Transverse colon (tissue), 4 donors: ENCODE measurements around the gene PGLYRP2.

ENCODE experiments used
- POLR2A ChIP-seq: fragments of 450-650 bp; IDR thresholded peaks from one replicate; pipeline ENCODE4 v1.6.1; 2016; ENCODE audit warnings: antibody characterized with exemption, mild to moderate bottlenecking, moderate library complexity
- POLR2AphosphoS5 ChIP-seq, 3 donors: sonication (generic); formaldehyde crosslinking; IDR thresholded peaks; one replicate each; pipeline ENCODE4 v1.6.1; 2016; ENCODE audit warnings: antibody characterized with exemption in 3 of 3
- TF ChIP-seq, protein P1 (sequence below), 5 experiments: fragments of 200-600 bp in 3 of 5; fragments of 450-650 bp in 2 of 5; sonication (generic) in 3 of 5; IDR thresholded peaks; 1 replicate in 2 of 5; 2 replicates in 3 of 5; pipeline ENCODE4 v1.5.1; 2016 to 2017; ENCODE audit warnings: antibody characterized with exemption in 5 of 5, inconsistent platforms in 3 of 5, mild to moderate bottlenecking in 2 of 5, moderate library complexity in 1 of 5

- TF ChIP-seq, protein P1, sequence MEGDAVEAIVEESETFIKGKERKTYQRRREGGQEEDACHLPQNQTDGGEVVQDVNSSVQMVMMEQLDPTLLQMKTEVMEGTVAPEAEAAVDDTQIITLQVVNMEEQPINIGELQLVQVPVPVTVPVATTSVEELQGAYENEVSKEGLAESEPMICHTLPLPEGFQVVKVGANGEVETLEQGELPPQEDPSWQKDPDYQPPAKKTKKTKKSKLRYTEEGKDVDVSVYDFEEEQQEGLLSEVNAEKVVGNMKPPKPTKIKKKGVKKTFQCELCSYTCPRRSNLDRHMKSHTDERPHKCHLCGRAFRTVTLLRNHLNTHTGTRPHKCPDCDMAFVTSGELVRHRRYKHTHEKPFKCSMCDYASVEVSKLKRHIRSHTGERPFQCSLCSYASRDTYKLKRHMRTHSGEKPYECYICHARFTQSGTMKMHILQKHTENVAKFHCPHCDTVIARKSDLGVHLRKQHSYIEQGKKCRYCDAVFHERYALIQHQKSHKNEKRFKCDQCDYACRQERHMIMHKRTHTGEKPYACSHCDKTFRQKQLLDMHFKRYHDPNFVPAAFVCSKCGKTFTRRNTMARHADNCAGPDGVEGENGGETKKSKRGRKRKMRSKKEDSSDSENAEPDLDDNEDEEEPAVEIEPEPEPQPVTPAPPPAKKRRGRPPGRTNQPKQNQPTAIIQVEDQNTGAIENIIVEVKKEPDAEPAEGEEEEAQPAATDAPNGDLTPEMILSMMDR (IDR thresholded peaks at IDR 0.05), result no peak
- TF ChIP-seq POLR2AphosphoS5 (IDR thresholded peaks at IDR 0.05), result no peak
- TF ChIP-seq POLR2A, result no peak
Observed at GRCh38 chr19:15436826-15437110, 42.5 kb downstream of the PGLYRP2 start.
